ENCODE measurements around the gene AMBP.

The AMBP gene

DNA sequence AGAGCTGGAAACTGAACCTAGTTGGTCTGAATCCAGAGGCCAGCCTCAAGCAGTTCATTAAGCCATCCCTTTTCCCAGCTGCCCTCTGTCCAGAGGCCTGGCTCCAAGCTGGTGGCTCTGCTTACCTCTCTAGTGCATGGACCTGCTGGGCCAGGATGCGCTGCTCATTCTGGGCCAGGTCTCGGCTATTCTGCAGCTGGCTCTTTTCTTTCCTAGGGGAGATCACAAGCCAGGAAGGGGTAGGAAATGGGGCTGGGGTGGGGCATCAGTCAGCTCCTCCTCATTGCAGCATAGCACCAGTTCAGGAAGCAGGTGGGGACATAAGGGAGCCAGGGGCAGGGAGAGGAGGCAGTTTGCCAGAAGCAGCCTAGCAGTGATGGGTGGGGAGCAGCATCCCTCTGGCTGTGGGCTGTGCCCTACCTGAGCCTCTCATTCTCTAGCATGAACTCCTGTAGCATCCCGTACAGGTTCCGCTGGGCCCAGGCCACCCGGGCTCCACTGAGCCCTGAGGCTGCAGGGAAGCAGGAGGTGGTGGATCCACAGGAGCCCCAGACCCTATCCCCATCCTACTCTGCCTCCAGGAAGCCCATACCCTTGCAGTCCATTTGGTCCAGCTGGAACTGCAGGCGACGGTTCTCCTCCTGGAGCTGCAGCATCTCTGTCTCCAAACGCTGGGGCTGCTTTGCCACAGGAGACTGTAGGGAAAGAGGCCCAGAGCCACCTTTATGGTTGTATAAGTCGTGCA lies 15.8 kb upstream of the AMBP start:
- TF ChIP-seq, protein P1, sequence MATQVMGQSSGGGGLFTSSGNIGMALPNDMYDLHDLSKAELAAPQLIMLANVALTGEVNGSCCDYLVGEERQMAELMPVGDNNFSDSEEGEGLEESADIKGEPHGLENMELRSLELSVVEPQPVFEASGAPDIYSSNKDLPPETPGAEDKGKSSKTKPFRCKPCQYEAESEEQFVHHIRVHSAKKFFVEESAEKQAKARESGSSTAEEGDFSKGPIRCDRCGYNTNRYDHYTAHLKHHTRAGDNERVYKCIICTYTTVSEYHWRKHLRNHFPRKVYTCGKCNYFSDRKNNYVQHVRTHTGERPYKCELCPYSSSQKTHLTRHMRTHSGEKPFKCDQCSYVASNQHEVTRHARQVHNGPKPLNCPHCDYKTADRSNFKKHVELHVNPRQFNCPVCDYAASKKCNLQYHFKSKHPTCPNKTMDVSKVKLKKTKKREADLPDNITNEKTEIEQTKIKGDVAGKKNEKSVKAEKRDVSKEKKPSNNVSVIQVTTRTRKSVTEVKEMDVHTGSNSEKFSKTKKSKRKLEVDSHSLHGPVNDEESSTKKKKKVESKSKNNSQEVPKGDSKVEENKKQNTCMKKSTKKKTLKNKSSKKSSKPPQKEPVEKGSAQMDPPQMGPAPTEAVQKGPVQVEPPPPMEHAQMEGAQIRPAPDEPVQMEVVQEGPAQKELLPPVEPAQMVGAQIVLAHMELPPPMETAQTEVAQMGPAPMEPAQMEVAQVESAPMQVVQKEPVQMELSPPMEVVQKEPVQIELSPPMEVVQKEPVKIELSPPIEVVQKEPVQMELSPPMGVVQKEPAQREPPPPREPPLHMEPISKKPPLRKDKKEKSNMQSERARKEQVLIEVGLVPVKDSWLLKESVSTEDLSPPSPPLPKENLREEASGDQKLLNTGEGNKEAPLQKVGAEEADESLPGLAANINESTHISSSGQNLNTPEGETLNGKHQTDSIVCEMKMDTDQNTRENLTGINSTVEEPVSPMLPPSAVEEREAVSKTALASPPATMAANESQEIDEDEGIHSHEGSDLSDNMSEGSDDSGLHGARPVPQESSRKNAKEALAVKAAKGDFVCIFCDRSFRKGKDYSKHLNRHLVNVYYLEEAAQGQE (IDR thresholded peaks at IDR 0.05; ENCODE audit: insufficient read depth in 1 of 2, low read depth in 2 of 2, low read length in 2 of 2) = no peak
- TF ChIP-seq POLR2AphosphoS5 (IDR thresholded peaks at IDR 0.05; ENCODE audit: low read depth, low read length) = no peak
- TF ChIP-seq FOXP2 (optimal IDR thresholded peaks at IDR 0.05; ENCODE audit: borderline replicate concordance, extremely low read depth, extremely low read length, insufficient read depth) = no peak
- TF ChIP-seq SIN3A (IDR thresholded peaks at IDR 0.05; ENCODE audit: borderline replicate concordance, insufficient read depth, low read length) = no peak
- TF ChIP-seq TAF1 (IDR thresholded peaks at IDR 0.05; ENCODE audit: borderline replicate concordance, insufficient read depth, low read length) = no peak

DNA sequence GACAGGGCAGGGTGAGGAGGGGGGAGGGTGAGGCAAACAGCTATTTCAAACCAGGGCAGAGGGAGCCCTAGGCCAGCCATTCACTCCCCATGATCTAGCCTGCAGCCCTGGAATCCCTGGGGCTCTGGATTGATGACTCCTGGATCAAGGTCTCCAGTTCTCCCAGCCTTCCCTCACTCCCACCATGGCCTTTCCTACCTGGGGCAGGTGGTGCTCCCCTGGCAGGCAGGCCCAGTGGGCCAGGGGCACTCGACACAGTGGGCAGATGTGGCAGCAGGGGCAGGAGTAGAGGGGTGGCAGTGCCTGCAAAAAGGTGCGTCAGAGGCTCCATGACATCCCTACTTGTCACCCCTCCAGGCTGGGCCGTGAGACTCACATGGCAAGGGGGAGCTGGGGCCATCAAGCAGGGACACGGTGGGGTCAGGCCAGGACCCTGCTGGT lies 15.0 kb upstream of the AMBP start:
- no peak for TF ChIP-seq SIN3A (IDR thresholded peaks at IDR 0.05; ENCODE audit: borderline replicate concordance, insufficient read depth, low read length)

DNA sequence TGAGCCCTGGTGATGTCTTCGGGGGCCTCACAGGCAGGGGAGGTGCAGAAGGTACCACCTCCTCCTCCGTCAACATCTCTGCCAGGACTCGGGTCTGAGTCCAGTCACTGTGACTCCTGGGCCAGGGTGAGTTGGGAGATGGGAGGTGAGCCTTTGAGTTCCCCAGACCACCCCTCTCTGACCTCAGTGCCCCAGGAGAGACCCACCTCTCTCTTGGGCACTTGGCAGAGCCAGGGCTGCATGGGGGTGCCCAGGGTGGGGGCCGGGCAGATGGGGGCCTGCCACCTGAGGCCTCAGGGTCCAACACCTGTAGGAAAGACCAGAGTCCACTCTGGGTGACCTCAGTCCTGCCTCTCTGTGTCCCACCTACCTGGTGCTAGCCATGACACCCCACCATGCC lies 14.2 kb upstream of the AMBP start:
- TF ChIP-seq FOXP2 (optimal IDR thresholded peaks at IDR 0.05; ENCODE audit: borderline replicate concordance, extremely low read depth, extremely low read length, insufficient read depth) (no peak), TAF1 (IDR thresholded peaks at IDR 0.05; ENCODE audit: borderline replicate concordance, insufficient read depth, low read length) (no peak), POLR2AphosphoS5 (IDR thresholded peaks at IDR 0.05; ENCODE audit: low read depth, low read length) (no peak), SIN3A (IDR thresholded peaks at IDR 0.05; ENCODE audit: borderline replicate concordance, insufficient read depth, low read length) (no peak)
- TF ChIP-seq, protein P1 (IDR thresholded peaks at IDR 0.05; ENCODE audit: insufficient read depth in 1 of 2, low read depth in 2 of 2, low read length in 2 of 2) = no peak

DNA sequence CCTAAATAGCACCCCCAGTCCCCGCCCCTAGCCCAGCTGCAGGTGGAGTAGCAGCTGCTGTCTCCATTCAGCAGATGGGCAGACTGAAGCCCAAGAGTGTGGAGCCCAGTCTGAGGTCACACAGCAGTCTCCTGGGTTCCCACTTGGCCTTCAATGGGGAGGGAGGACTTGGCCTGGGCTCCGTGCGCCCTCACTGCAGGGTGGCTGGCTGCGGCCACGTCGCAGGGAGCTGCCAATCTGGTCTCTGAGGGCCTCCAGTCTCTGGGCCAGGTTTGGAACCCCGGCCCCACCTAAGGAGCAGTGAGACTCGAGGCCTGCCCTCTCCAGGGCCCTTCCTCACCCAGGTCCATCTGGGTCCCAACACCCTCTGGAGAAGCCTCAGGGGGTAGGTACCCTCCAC lies 13.6 kb upstream of the AMBP start:
- TF ChIP-seq SIN3A (IDR thresholded peaks at IDR 0.05; ENCODE audit: borderline replicate concordance, insufficient read depth, low read length) = no peak
- TF ChIP-seq TAF1 (IDR thresholded peaks at IDR 0.05; ENCODE audit: borderline replicate concordance, insufficient read depth, low read length) = no peak
- TF ChIP-seq POLR2AphosphoS5 (IDR thresholded peaks at IDR 0.05; ENCODE audit: low read depth, low read length) = no peak
- TF ChIP-seq, protein P1 (IDR thresholded peaks at IDR 0.05; ENCODE audit: insufficient read depth in 1 of 2, low read depth in 2 of 2, low read length in 2 of 2) = no peak
- TF ChIP-seq FOXP2 (optimal IDR thresholded peaks at IDR 0.05; ENCODE audit: borderline replicate concordance, extremely low read depth, extremely low read length, insufficient read depth) = no peak

DNA sequence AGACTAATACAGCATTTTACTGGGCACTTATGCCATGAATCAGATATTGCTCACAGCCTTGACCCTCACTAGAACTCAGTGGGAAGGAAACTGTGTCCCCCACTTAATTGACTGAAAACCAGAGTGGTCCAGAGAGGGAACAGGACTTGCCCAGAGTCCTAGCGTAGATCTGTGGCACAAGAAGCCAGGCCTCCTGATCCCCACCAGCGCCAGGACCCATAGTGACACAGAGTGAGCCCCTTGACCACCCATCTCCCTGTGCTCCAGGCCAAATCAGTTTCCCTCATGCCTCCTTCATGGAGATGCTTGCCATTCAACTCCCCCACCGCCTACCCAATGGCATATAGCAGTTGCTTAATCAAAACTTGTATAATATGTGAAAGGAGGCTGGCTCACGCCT lies 12.7 kb upstream of the AMBP start:
- TF ChIP-seq POLR2AphosphoS5 (IDR thresholded peaks at IDR 0.05; ENCODE audit: low read depth, low read length) (no peak), SIN3A (IDR thresholded peaks at IDR 0.05; ENCODE audit: borderline replicate concordance, insufficient read depth, low read length) (no peak), FOXP2 (optimal IDR thresholded peaks at IDR 0.05; ENCODE audit: borderline replicate concordance, extremely low read depth, extremely low read length, insufficient read depth) (no peak), TAF1 (IDR thresholded peaks at IDR 0.05; ENCODE audit: borderline replicate concordance, insufficient read depth, low read length) (no peak)
- TF ChIP-seq, protein P1 (IDR thresholded peaks at IDR 0.05; ENCODE audit: insufficient read depth in 1 of 2, low read depth in 2 of 2, low read length in 2 of 2) = no peak

Measured in PFSK-1 (cell line).